Stimulated activated CD8-positive, alpha-beta memory T cell treated with anti-CD3 and anti-CD28 coated beads, Interleukin-7, amount 100 ng/mL, for 48 hours (primary cell): ENCODE measurements around the gene RASSF8.

Source experiments
- DNase-seq, 2 donors: peaks; one replicate each; pipeline ENCODE4 v3.0.0-alpha.2; 2020; ENCODE audit warnings: low read depth in 1 of 2; ENCODE audit errors: extremely low read depth in 1 of 2

Gene RASSF8

DNA sequence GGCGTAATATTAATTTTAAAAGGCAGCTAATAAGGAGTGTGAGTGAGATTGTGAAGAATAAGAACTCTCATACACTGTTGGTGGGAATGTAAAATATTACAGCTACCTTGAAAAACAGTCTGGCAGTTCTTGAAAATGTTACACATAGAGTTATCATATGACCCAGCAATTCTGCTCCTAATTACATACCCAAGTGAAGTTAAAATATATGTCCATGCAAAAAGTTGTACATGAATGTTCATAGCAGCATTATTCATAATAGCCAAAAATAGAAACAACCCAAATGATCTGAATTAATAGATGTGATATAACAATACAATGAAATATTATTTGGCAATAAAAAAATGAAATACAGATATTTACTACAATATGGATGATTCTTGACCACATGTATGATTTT, 68.2 kb downstream of the RASSF8 start:
- DNase-seq: no peak

GRCh38 chr12:26027401-26027800, 68.9 kb downstream of the RASSF8 start:
- no peak for DNase-seq

DNA sequence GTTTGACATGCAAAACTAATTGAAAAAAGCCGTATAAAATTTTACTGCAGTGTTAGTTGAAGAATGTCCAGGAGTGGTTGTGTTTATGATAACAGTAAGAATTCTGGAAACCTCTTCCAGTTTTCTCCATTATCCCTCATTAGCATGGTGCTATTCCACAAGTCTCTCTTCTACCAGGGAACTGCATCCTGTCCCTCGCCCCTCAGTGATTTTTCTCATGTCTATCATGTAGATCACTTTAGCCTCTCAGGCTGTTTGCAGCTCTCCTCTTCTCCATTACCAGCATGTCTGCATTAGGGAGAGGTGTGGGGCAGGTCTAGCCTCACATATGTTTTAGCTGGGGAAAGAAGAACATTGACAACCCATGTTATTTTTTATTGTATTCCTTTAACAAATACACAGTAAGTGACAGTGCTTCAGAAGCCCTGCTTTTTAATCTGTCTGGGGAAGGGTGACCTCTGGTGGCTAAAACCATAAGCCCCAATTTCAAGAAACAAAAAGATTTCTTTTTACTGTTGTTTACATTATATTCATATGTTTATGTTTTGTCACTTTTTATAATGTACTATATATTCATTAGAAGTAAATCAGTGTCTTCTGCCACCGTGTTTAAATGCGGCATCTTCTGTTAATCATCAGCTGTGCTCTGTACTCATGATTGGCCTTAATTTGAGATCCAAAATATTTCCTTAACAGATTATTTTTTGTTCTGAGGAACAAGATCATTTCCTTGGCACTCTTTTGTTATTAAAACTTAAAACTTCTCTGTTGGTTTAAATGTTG, 70.7 kb downstream of the RASSF8 start:
- no peak for DNase-seq

GRCh38 chr12:26029736-26030022, 71.2 kb downstream of the RASSF8 start:
- no peak for DNase-seq

DNA sequence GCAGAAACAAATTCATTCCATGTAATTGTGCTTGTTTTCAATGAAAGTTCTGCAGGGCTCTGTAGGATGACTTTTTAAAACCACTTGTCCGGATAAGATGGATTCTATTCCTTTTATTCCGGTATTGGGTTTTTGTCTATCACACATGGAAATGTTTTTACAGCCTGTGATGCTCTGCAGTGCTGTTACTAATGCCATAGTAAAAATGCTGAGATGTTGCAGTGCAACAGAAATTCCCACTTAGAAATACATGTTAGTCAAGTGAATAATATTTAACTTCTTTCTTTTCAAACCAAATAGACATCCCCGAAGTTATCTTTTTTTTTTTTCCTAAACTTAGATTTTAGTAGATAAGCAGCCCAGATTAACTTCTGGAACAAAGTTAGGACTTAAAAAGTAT, 71.9 kb downstream of the RASSF8 start:
- DNase-seq: no peak

- DNase-seq: no peak
Measured at GRCh38 chr12:26031318-26031717, 72.8 kb downstream of the RASSF8 start.

DNA sequence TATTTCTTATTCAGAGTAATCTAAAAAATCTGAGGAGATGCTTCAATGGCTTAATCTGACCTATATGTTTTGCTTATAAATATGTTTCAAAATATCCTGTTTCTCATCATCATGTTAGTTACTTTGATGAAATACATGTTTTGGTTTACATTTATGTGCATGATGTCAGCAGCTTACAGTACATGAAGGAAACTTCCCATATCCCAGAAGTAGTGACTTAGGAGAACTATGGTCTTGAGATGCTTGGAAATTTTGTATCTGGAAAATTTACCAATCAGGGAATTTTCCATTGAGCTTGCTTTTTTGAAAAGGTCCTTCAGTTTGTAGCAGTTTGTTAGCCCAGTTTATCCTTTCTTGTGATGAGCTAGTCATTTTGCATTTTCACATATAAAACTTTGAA, 73.3 kb downstream of the RASSF8 start:
- no peak for DNase-seq

DNA sequence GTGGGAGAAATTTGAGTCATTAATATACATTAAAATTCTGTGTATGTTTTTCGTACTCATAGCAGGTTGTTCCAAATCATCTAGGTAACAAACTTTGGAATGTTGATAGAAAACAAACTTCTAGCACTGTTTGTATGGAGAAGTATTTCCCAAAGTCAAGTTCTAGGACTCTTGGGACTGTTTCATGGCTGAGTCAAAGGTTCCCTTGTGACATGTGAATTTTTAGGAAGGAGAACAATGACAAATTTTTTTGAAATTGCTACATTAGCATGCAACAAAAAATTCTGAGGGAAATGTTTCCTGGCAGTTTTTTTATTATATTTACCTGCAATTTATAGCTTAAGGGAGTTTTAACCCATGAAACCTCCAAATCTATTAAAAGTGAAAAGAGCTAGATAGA, 73.8 kb downstream of the RASSF8 start:
- DNase-seq: no peak

- no peak for DNase-seq
Measured at GRCh38 chr12:26032719-26033241, 74.3 kb downstream of the RASSF8 start.

GRCh38 chr12:26034371-26035142, 76.1 kb downstream of the RASSF8 start:
- DNase-seq: no peak

DNA sequence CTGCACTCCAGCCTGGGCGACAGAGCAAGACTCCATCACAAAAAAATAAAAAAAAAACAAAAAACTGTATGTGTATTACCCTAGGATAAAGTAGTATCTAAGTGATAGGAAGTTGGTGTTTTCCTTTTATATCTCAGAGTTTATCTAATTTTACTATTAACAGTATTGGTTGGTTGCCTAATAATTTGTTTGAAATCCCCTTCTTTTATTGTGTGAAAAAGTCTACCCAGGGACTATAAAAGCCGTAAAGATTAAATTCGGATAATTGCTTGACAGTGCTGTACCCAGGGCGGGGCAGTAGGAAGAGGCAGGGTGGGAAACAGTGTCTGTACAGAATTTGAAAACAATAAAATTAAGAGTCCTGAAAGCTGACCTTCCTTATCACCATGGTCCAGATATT, 78.4 kb downstream of the RASSF8 start:
- no peak for DNase-seq

- DNase-seq: no peak
Measured at GRCh38 chr12:26037615-26038220, 79.2 kb downstream of the RASSF8 start.

DNA sequence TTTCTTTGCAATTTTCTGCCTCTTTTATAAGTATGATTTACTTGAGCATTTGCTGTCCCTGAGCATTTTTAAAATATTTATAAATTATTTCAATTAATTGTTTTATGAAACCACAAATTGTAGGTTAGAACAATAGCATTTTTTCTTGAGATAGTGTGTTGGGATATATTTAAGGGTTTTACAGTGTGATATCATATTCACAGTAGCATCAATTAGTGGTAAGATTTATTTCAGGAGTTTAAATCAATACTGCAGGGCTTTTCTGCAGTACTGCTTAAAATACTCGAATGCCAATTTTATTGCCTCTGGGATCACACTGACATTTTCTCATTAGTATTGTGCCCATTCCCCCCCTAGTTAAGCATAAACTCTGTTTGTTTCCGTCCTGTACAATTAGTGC, 84.2 kb downstream of the RASSF8 start:
- DNase-seq: no peak

- no peak for DNase-seq
Measured at GRCh38 chr12:26043135-26044006, 84.9 kb downstream of the RASSF8 start.

- no peak for DNase-seq
Measured at GRCh38 chr12:26044007-26044394, 85.5 kb downstream of the RASSF8 start.

GRCh38 chr12:26044592-26044991, 86.1 kb downstream of the RASSF8 start:
- no peak for DNase-seq

- no peak for DNase-seq
Measured at GRCh38 chr12:26046203-26046602, 87.7 kb downstream of the RASSF8 start.

GRCh38 chr12:26046906-26047305, 88.4 kb downstream of the RASSF8 start:
- DNase-seq: no peak

DNA sequence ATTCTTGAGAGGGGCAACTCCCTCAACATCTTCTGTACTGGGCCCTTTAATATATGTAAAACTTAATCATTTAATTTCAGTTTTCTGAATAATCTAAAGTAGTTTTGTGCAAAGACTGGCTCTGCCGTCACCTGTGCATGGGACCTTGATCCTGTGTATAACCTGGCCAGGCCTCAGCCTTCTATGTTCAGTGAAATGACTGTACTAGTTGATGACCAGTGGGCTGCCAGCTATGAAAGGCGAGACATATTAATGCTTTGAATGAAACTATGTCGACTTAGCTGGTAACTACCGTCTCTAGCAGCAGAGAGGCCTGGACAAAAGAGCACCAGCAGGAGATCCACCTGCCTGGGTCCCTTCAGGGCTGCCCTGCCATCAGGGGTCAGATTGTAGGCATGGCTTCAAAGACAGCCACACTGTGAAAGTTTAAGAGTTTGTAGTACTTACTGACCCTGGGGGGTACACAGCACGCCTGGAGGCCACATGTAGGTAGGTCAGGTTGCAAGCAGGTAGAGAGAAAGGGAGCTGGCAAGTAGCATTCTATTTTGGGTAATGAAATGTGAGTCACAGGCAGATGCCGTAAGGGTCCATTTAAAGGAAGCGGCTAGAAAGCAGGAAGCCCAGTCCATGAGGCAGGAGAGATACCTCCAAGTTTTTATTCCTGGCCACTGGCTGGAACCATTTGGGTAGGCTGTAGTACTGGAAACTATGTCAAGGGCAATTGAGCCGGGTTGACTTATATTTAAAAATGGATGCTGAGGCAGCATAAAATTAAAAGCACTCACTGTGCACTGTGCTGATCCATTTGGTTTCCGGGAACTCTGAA, 89.1 kb downstream of the RASSF8 start:
- no peak for DNase-seq

- DNase-seq: no peak
Measured at GRCh38 chr12:26052652-26053051, 94.2 kb downstream of the RASSF8 start.
